Measurements from ENCODE around the gene TUBB2A. TPM values are rescaled to one million over a fixed set of nuclear protein-coding genes. Genes with fewer than 3 reads are reported as not detected.
A peak's percentile ranks its signal among the peaks of the same experiment; 100 is the strongest.

TUBB2A gene
- total and polyA plus RNA-seq, 2 of the 13 experiments (the other 11 are each of a cell fraction or from before 2014, with no cell fraction given): 35.3 to 106 TPM

DNA sequence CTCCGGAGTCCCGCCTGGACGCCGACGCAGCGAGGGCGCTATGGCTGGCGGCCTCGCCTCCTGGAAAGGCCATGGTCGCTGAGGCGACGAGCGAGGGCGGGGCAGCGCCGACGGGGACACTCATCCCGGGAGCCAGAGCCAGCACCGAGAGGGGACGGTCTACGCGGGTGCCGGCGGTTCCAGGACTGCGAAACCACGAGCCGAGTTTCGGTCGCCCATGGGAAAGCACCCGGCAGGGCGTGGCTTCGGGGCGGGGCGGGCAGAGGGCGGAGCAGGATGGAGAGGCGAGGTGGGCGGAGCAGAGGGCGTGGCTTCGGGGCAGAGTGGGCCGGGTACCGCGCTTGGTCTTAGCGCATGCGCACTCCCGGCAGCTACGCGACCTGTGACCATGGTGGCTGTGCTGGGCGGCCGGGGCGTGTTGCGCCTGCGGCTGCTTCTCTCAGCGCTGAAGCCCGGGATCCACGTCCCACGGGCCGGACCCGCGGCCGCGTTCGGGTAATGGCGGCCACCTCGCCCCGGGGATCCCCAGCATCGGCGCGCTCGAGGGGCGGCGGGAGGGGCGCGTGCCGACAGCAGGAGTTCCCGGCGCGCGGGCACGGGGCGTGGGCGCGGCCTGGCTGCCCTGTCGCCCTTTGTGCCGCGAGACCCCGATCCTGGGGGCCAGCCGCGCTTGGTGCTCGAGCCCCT, 38.8 kb downstream of the TUBB2A start, which contains the start of gene BPHL (continued):
- TF ChIP-seq, protein P1, sequence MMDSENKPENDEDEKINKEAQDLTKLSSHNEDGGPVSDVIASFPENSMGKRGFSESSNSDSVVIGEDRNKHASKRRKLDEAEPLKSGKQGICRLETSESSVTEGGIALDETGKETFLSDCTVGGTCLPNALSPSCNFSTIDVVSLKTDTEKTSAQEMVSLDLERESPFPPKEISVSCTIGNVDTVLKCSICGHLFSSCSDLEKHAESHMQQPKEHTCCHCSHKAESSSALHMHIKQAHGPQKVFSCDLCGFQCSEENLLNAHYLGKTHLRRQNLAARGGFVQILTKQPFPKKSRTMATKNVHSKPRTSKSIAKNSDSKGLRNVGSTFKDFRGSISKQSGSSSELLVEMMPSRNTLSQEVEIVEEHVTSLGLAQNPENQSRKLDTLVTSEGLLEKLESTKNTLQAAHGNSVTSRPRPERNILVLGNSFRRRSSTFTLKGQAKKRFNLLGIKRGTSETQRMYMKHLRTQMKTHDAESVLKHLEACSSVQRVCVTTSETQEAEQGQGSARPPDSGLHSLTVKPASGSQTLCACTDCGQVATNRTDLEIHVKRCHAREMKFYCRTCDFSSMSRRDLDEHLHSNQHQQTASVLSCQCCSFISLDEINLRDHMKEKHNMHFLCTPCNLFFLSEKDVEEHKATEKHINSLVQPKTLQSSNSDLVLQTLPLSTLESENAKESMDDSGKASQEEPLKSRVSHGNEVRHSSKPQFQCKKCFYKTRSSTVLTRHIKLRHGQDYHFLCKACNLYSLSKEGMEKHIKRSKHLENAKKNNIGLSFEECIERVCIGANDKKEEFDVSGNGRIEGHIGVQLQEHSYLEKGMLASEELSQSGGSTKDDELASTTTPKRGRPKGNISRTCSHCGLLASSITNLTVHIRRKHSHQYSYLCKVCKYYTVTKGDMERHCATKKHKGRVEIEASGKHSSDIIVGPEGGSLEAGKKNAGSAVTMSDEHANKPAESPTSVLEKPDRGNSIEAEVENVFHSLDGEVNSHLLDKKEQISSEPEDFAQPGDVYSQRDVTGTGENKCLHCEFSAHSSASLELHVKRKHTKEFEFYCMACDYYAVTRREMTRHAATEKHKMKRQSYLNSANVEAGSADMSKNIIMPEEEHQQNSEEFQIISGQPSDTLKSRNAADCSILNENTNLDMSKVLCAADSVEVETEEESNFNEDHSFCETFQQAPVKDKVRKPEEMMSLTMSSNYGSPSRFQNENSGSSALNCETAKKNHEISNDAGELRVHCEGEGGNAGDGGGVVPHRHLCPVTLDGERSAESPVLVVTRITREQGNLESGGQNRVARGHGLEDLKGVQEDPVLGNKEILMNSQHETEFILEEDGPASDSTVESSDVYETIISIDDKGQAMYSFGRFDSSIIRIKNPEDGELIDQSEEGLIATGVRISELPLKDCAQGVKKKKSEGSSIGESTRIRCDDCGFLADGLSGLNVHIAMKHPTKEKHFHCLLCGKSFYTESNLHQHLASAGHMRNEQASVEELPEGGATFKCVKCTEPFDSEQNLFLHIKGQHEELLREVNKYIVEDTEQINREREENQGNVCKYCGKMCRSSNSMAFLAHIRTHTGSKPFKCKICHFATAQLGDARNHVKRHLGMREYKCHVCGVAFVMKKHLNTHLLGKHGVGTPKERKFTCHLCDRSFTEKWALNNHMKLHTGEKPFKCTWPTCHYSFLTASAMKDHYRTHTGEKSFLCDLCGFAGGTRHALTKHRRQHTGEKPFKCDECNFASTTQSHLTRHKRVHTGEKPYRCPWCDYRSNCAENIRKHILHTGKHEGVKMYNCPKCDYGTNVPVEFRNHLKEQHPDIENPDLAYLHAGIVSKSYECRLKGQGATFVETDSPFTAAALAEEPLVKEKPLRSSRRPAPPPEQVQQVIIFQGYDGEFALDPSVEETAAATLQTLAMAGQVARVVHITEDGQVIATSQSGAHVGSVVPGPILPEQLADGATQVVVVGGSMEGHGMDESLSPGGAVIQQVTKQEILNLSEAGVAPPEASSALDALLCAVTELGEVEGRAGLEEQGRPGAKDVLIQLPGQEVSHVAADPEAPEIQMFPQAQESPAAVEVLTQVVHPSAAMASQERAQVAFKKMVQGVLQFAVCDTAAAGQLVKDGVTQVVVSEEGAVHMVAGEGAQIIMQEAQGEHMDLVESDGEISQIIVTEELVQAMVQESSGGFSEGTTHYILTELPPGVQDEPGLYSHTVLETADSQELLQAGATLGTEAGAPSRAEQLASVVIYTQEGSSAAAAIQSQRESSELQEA (CRISPR knock-in tag; IDR thresholded peaks at IDR 0.05; ENCODE audit: not compliant biosample characterization): peak; percentile 93
- TF ChIP-seq, protein P2, sequence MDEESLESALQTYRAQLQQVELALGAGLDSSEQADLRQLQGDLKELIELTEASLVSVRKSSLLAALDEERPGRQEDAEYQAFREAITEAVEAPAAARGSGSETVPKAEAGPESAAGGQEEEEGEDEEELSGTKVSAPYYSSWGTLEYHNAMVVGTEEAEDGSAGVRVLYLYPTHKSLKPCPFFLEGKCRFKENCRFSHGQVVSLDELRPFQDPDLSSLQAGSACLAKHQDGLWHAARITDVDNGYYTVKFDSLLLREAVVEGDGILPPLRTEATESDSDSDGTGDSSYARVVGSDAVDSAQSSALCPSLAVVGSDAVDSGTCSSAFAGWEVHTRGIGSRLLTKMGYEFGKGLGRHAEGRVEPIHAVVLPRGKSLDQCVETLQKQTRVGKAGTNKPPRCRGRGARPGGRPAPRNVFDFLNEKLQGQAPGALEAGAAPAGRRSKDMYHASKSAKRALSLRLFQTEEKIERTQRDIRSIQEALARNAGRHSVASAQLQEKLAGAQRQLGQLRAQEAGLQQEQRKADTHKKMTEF (CRISPR knock-in tag; IDR thresholded peaks at IDR 0.05): peak; percentile 53; the same call in 1 of the 2 replicates
- TF ChIP-seq, protein P3, sequence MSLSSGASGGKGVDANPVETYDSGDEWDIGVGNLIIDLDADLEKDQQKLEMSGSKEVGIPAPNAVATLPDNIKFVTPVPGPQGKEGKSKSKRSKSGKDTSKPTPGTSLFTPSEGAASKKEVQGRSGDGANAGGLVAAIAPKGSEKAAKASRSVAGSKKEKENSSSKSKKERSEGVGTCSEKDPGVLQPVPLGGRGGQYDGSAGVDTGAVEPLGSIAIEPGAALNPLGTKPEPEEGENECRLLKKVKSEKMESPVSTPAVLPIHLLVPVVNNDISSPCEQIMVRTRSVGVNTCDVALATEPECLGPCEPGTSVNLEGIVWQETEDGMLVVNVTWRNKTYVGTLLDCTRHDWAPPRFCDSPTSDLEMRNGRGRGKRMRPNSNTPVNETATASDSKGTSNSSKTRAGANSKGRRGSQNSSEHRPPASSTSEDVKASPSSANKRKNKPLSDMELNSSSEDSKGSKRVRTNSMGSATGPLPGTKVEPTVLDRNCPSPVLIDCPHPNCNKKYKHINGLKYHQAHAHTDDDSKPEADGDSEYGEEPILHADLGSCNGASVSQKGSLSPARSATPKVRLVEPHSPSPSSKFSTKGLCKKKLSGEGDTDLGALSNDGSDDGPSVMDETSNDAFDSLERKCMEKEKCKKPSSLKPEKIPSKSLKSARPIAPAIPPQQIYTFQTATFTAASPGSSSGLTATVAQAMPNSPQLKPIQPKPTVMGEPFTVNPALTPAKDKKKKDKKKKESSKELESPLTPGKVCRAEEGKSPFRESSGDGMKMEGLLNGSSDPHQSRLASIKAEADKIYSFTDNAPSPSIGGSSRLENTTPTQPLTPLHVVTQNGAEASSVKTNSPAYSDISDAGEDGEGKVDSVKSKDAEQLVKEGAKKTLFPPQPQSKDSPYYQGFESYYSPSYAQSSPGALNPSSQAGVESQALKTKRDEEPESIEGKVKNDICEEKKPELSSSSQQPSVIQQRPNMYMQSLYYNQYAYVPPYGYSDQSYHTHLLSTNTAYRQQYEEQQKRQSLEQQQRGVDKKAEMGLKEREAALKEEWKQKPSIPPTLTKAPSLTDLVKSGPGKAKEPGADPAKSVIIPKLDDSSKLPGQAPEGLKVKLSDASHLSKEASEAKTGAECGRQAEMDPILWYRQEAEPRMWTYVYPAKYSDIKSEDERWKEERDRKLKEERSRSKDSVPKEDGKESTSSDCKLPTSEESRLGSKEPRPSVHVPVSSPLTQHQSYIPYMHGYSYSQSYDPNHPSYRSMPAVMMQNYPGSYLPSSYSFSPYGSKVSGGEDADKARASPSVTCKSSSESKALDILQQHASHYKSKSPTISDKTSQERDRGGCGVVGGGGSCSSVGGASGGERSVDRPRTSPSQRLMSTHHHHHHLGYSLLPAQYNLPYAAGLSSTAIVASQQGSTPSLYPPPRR (CRISPR knock-in tag; IDR thresholded peaks at IDR 0.05; ENCODE audit: borderline replicate concordance): peak; percentile 66; the same call in 1 of the 2 replicates
- TF ChIP-seq, protein P4, sequence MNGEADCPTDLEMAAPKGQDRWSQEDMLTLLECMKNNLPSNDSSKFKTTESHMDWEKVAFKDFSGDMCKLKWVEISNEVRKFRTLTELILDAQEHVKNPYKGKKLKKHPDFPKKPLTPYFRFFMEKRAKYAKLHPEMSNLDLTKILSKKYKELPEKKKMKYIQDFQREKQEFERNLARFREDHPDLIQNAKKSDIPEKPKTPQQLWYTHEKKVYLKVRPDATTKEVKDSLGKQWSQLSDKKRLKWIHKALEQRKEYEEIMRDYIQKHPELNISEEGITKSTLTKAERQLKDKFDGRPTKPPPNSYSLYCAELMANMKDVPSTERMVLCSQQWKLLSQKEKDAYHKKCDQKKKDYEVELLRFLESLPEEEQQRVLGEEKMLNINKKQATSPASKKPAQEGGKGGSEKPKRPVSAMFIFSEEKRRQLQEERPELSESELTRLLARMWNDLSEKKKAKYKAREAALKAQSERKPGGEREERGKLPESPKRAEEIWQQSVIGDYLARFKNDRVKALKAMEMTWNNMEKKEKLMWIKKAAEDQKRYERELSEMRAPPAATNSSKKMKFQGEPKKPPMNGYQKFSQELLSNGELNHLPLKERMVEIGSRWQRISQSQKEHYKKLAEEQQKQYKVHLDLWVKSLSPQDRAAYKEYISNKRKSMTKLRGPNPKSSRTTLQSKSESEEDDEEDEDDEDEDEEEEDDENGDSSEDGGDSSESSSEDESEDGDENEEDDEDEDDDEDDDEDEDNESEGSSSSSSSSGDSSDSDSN (CRISPR knock-in tag; IDR thresholded peaks at IDR 0.05): peak; percentile 83
- TF ChIP-seq ZNF282 (IDR thresholded peaks at IDR 0.05; ENCODE audit: partially characterized antibody): no peak
- TF ChIP-seq, protein P5, sequence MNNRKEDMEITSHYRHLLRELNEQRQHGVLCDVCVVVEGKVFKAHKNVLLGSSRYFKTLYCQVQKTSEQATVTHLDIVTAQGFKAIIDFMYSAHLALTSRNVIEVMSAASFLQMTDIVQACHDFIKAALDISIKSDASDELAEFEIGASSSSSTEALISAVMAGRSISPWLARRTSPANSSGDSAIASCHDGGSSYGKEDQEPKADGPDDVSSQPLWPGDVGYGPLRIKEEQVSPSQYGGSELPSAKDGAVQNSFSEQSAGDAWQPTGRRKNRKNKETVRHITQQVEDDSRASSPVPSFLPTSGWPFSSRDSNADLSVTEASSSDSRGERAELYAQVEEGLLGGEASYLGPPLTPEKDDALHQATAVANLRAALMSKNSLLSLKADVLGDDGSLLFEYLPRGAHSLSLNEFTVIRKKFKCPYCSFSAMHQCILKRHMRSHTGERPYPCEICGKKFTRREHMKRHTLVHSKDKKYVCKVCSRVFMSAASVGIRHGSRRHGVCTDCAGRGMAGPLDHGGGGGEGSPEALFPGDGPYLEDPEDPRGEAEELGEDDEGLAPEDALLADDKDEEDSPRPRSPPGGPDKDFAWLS (CRISPR knock-in tag; IDR thresholded peaks at IDR 0.05; ENCODE audit: borderline replicate concordance): peak; percentile 67; the same call in 1 of the 2 replicates

Data from HepG2 (cell line).